ENCODE measurements around the gene SNAI3.

The SNAI3 gene

GRCh38 chr16:88727871-88728270 lies 41.6 kb upstream of the SNAI3 start:
- Histone ChIP-seq H3K36me3 (peaks cover 27 to 78% (median 77%) of the 10 kb centered on the region in 3 donors), H3K9me3 (no peaks in the 10 kb centered on the region), H3K4me1 (no peaks in the 10 kb centered on the region), H3K27me3 (no peaks in the 10 kb centered on the region), H3K27ac (no peak overlapping the region), H3K4me3 (no peak overlapping the region)
- intact Hi-C loops (cut with DNase I; ENCODE audit: low total_unique reads): no loop called here
- no peak for DNase-seq
- no peak for TF ChIP-seq CTCF (IDR thresholded peaks at IDR 0.05)

GRCh38 chr16:88726981-88727380 lies 40.7 kb upstream of the SNAI3 start:
- H3K27me3 ChIP-seq: no peaks in the 10 kb centered on the region
- TF ChIP-seq CTCF (IDR thresholded peaks at IDR 0.05): no peak
- H3K4me3 ChIP-seq: no peak overlapping the region
- no peaks in the 10 kb centered on the region for H3K9me3 ChIP-seq
- no peak overlapping the region for H3K27ac ChIP-seq
- peaks cover 36 to 79% (median 77%) of the 10 kb centered on the region in 3 donors for H3K36me3 ChIP-seq
- no peak for DNase-seq
- intact Hi-C loops (cut with DNase I; ENCODE audit: low total_unique reads): no loop called here
- H3K4me1 ChIP-seq: no peaks in the 10 kb centered on the region

GRCh38 chr16:88726408-88726749 lies 40.1 kb upstream of the SNAI3 start:
- intact Hi-C loops (cut with DNase I; ENCODE audit: low total_unique reads): no loop called here
- H3K27ac ChIP-seq: no peak overlapping the region
- H3K4me3 ChIP-seq: no peak overlapping the region
- TF ChIP-seq CTCF (IDR thresholded peaks at IDR 0.05): no peak
- no peak for DNase-seq
- H3K9me3 ChIP-seq: no peaks in the 10 kb centered on the region
- no peaks in the 10 kb centered on the region for H3K27me3 ChIP-seq
- H3K36me3 ChIP-seq: peaks cover 39 to 79% (median 77%) of the 10 kb centered on the region in 3 donors
- no peaks in the 10 kb centered on the region for H3K4me1 ChIP-seq

- TF ChIP-seq CTCF (IDR thresholded peaks at IDR 0.05): no peak
- Histone ChIP-seq H3K27ac (no peak overlapping the region), H3K4me1 (no peaks in the 10 kb centered on the region), H3K4me3 (no peak overlapping the region), H3K27me3 (no peaks in the 10 kb centered on the region), H3K36me3 (peaks cover 45 to 79% (median 77%) of the 10 kb centered on the region in 3 donors), H3K9me3 (no peaks in the 10 kb centered on the region)
- intact Hi-C loops (cut with DNase I; ENCODE audit: low total_unique reads): no loop called here
- no peak for DNase-seq
These were observed 39.5 kb upstream of the SNAI3 start for GRCh38 chr16:88725609-88726407.

GRCh38 chr16:88724855-88725555 lies 38.7 kb upstream of the SNAI3 start:
- H3K4me3 ChIP-seq: no peak overlapping the region
- intact Hi-C loops (cut with DNase I; ENCODE audit: low total_unique reads): no loop called here
- DNase-seq: no peak
- no peaks in the 10 kb centered on the region for H3K4me1 ChIP-seq
- no peaks in the 10 kb centered on the region for H3K27me3 ChIP-seq
- H3K27ac ChIP-seq: no peak overlapping the region
- TF ChIP-seq CTCF (IDR thresholded peaks at IDR 0.05): no peak
- peaks cover 49 to 82% (median 80%) of the 10 kb centered on the region in 3 donors for H3K36me3 ChIP-seq
- no peaks in the 10 kb centered on the region for H3K9me3 ChIP-seq

Data from tibial artery (tissue), 4 donors.